Myocyte (in vitro differentiated cells): ENCODE data around the gene LRRD1. TPM values are rescaled to one million over a fixed set of nuclear protein-coding genes. Genes with fewer than 3 reads are reported as not detected.
"Not testable (repeated sequence)": the region's sequence is repeated elsewhere in the genome, so short reads cannot be mapped to it uniquely, and the experiment has no call there.

ENCODE experiments used
- DNase-seq: peaks from one replicate; pipeline ENCODE4 v3.0.0-alpha.2; 2012; ENCODE audit warnings: low read depth
- total RNA-seq: library from RNA; depleted of rRNA; stranded (reverse); fragments of >200 nt; gene quantifications from 2 replicates; pipeline ENCODE4 v1.2.3, GENCODE V29; 2014

The LRRD1 gene
- total RNA-seq, 1 donor from 2014 or later, result 0.29 TPM

DNA sequence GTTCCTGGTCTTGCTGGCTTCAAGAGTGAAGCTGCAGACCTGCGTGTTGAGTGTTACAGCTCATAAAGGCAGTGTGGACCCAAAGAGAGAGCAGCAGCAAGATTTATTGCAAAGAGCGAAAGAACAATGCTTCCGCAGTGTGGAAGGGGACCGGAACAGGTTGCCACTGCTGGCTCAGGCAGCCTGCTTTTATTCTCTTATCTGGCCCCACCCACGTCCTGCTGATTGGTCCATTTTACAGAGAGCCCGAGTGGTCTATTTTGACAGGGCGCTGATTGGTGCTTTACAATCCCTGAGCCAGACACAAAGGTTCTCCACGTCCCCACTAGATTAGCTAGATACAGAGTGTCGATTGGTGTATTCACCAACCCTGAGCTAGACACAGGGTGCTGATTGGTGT lies 36.2 kb downstream of the LRRD1 start:
- not testable (repeated sequence) for DNase-seq

- no peak for DNase-seq
These were observed 37.8 kb downstream of the LRRD1 start for GRCh38 chr7:92141161-92141560.

DNA sequence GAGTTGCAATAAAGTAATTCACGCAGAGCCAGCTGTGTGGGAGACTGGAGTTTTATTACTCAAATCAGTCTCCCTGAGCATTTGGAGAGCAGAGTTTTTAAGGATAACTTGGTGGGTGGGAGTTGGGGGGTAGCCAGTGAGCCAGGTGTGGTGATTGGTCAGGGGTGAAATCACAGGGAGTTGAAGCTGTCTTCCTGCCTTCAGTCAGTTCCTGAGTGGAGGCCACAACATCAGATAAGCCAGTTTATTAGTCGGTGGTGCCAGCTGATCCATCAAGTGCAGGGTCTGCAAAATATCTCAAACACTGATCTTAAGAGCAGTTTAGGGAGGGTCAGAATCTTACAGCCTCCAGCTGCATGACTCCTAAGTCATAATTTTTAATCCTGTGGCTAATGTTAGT lies 41.4 kb downstream of the LRRD1 start:
- DNase-seq, result no peak

DNA sequence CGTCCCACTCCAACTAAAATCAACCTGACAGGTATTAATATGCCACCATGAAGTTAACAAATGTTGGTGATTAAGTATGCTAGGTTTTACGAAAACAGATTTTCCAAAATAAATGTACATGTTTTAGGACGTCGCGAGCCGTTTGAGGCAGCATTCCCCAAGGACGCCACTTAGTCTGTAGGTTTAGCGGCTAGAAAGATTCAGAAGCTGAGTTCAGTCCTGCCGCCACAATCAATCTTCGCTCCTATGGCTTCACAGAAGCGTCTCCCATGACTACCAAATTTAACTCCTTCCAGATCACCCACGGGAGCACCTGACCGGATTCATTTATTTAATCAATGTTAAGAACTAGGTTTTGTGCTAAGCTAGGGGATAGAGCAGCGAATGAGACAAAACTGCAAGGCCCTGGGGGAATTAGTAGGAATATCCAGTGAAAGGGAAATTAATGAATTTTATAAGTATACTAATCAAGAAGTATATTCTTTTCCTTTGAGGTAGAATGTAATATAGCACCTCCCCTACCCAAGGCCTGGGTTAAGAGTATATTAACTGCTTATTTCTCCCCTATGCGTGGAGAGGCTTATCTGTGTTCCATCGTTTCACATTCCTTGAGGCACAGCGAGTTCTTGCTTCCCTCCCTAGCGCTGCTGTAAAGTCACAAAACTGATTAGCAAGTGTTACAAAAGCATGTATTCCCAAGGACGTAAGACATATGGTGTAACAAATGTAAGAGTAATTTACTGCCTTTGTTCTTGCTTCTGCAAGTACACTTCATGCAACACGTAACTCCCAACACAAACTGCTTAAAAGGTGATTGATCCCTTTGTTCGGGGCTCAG lies 43.7 kb downstream of the LRRD1 start:
- DNase-seq, result no peak

DNA sequence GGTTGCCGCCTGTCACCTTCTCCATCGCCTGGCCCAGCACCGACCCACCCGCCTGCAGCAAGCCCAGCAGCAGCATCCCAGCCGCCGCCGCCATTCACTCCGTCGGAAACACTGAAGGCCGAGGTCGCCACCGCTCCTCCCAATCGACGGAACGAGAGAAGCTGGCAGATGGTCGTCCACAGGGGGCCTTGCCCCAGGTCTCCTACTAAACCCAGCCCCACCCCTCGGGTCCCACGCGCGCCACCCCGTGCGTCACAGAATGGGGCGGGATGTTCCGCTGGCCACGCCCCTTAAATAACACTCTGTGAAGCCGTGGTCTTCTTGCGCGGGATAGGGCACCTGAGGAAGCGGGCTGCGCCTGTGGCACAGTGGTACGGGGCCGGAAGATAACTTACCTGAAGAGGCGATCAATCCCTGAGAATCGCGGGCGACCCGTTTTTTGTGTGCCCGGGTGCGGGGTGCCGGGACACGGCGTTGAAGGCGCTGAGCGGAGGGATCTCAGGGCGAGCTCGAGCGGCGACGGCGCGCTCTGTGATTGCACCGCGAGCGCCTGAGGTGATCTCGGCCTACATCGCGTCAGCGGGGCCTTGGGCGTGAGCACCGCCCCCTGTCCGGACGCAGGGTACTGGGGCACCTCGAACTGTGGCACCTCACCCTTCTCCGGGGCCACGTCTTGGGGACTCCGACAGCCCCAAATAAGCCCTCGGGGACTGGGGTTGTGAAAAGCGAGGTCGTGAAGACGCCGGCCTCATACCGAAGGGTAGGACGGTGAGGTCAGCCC lies 44.5 kb downstream of the LRRD1 start, which contains the start of gene CYP51A1:
Gene CYP51A1, minus strand, starts transcription at position 207 of the 781 bp plus-strand sequence. Its CDS starts 113 bp downstream, at position 94.
- DNase-seq, result peak; percentile 96

- peak; percentile 74 for DNase-seq
These were observed 45.1 kb downstream of the LRRD1 start for GRCh38 chr7:92133737-92134270.

DNA sequence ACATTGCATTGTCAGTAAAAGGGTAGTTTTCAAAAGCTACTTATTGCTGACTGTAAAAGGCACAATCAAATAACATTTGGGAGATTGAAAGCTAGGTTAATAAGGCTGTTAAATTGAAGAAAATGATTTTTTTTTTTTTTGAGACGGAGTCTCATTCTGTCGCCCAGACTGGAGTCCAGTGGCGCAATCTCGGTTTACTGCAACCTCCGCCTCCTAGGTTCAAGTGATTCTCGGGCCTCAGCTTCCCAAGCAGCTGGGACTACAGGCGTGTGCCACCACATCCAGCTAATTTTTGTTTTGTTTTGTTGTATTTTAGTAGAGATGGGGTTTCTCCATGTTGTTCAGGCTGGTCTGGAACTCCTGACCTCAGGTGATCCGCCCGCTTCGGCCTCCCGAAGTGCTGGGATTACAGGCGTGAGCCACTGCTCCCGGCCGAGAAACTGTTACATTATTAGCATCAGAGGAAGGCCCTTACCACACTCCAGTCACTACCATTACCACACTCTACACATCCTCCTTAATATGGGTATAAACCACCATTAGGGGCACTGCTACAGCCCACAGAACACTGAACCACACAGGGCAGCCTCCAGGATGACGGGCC lies 45.7 kb downstream of the LRRD1 start:
- no peak for DNase-seq

DNA sequence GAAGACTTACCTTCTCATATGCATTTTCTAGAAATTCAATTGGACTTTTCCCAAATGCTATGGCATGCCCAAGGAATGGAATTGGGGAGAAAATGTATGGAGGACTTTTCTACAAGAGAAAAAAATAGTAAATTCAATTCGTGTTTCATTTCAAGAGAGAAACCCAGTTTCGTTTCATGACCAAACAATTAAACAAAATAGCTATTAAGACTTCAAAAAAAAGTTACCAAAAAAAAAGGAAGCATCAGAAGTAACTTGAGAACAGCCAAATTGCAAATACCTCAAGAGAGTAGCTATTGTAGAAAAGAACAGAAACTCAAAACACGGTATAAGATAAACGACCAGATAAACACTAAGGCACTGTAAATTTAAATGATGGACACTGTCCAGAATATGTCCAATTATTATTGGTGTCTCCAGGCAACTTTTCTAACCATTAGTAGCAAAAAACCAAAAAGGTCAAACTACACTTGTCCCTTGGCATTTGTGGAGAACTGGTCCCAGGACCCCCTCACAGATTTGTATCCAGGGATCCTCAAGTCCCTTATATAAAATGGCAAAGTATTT lies 47.1 kb downstream of the LRRD1 start:
- no peak for DNase-seq

- no peak for DNase-seq
These were observed 47.8 kb downstream of the LRRD1 start for GRCh38 chr7:92131093-92131492.

GRCh38 chr7:92121681-92122080 lies 57.3 kb downstream of the LRRD1 start:
- no peak for DNase-seq

- no peak for DNase-seq
These were observed 59.7 kb downstream of the LRRD1 start for GRCh38 chr7:92119213-92119759.

DNA sequence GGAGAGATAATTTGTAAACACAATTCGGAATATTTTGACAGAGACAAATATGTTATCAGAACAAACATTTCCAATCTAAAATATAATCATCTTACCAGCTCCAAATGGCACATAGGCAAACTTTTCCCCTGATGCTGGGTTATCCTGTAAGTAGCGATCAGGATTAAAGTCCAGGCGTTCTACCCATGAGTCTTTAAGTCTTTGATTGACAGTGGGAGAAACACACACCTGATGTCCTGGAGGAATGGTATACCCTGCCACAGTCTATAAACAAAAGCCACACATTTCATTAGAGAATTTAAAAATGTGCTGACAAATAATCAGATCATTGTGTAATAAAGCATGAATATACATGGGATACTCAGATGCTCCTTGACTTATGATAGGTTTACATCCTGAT lies 62.0 kb downstream of the LRRD1 start:
- DNase-seq, result no peak

DNA sequence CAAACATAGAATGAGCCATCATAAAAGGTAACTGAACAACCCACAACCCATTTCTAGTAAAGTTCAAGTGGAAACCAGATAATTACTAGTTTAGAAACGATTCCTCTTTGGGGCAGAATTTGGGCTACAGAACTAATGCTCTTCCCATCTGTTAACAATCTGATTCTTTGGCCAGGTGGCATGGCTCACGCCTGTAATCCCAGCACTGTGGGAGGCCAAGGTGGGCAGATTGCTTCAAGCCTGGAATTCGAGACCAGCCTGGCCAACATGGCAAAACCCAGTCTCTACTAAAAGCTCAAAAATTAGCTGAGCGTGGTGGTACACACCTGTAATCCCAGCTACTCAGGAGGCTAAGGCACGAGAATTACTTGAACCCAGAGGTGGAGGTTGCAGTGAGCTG lies 63.1 kb downstream of the LRRD1 start:
- no peak for DNase-seq

- no peak for DNase-seq
These were observed 68.1 kb downstream of the LRRD1 start for GRCh38 chr7:92110857-92111256.

GRCh38 chr7:92108821-92109220 lies 70.1 kb downstream of the LRRD1 start:
- DNase-seq, result no peak

GRCh38 chr7:92102862-92103261 lies 76.1 kb downstream of the LRRD1 start:
- not testable (repeated sequence) for DNase-seq

DNA sequence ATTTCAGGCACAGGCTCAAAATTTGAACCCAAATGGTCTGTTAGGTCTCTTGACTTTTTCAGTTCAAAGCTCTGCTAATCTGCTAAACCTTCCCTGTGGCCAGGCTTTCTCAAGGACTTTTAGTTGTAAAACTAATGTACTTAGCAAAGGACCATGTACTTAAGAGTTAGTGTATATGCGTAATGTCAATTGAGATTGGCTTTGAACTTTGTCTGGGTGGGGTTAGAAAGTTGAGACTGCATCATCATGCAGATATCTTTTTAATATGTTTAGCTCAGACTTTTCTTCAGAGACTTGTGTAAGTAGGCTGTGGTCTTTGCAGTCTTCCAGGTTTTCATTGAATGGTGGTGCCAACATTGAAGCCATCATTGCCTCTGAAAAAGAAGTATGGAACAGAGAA lies 78.4 kb downstream of the LRRD1 start:
- no peak for DNase-seq

GRCh38 chr7:92095380-92095779 lies 83.6 kb downstream of the LRRD1 start:
- DNase-seq, result no peak
